ENCODE data around the gene SCO2.

The SCO2 gene, protein sequence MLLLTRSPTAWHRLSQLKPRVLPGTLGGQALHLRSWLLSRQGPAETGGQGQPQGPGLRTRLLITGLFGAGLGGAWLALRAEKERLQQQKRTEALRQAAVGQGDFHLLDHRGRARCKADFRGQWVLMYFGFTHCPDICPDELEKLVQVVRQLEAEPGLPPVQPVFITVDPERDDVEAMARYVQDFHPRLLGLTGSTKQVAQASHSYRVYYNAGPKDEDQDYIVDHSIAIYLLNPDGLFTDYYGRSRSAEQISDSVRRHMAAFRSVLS

DNA sequence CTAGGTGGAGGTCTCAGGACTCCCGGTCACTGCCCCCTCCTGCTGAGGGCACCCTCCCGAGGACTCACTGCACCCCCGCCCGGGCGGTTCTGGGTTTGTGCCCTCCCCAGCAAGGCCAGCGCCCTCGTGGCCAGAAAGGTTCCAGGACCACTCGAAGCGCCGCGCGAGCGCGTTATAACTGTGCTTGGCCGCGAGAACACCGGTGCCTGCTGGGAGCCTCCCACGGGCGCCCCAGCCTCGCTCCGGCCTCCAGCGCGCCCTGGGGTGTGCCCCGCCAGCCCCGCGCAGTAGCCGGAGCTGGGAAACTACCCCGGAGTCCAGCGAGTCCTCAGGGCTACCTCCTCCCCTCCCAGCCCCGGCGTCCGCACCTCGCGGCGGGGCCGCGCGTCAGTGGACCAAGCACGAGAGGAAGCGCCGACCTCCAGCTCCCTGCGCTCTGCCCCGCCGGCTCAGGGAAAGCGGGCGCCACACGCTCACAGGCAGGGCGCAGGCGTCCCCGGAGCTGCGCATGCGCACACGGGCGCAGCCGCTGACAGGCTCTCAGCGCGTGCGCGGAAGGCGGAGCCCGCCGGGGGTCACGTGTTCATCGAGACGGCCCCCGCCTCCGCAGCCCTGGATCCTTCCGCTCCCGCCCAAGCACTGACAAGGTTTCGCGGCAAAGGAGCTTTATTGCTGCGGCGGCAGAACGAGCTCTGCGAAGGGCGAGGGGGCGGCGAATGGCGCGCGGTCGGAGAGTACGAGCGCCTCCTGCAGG, at the start of gene SCO2:
Gene SCO2 (minus strand): TSS at position 495 of the 754 bp plus-strand sequence. CDS start 1,187 bp downstream, outside the sequence.
- DNase-seq = peak; percentile 88 to 89

DNA sequence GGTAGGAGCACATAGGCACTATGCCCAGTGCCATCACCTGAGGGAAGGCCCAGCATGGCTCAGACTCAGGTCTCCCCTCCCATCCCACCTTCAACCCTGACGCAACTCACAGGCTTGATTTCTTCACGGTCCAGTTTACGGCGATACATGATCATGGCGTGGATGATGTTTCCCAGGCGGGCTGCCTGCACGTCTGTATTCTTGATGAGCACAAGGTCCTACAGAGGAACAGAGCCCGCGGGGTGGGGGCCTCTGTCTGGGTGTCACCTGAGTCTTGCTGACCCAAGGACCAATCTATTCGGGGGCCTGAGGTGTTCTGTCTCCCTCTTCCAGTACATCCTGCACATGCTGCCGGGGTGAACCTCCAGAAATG, 49.0 kb upstream of the SCO2 start:
- no peak for DNase-seq

DNA sequence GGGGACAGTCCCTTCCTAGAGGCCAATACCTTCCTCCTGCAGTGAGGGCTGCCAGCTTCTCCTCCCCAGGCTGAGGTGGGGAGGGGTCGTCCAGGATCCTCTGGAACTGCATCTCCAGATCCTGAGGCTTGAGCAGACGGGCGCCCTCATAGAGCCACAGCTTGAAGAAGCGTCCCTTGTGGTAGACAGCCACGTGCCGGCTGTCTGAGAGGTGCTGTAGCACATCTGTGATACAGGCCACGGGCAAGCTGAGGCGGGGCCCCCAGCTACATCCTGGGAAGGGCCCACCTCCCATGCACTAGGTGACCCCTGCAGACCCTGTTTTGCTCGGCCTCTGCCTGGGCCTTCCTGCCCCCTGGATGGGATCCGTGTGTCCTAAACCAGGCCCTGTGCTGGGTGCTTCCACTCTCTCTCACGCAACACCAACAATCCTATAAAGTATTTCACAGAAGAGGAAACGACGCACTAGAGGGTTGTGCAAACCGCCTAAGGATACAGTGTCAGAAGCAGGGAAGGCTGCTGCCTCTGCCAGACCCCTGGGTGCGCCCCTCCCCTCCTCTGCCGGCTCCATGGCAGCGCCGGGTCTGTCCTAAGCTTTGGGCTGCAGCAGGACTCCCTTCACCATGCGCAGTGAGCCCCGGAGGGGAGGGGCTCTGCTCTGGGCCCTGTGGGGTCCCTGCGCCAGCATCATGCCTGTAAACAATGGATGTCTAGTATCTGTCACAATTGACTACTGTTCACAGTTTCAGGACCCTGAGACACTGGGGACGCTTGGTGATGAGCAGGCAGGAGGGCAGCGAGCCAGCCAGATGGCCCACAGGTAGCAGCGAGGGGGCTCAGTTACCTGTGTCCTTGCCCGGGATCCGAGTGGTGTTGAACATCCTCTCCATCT, 48.3 kb upstream of the SCO2 start:
- DNase-seq = no peak

DNA sequence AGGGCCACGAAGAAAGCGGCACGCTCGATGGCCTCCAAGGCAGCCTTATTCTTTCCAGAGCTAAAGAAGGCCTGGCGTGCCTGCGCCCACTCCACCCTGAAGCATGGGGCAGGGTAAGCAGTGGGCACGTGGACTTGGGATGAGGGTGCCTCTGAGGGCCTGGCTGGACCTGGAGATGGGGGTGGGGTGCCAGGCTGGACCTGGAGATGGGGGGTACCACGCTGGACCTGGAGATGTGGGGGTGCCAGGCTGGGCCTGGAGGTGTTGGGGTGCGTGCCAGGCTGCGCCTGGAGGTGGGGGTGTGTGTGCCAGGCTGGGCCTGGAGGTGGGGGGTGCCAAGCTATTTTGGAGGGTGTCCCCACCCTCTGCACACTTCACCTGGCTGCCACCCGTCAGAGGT, 47.6 kb upstream of the SCO2 start:
- DNase-seq = no peak

DNA sequence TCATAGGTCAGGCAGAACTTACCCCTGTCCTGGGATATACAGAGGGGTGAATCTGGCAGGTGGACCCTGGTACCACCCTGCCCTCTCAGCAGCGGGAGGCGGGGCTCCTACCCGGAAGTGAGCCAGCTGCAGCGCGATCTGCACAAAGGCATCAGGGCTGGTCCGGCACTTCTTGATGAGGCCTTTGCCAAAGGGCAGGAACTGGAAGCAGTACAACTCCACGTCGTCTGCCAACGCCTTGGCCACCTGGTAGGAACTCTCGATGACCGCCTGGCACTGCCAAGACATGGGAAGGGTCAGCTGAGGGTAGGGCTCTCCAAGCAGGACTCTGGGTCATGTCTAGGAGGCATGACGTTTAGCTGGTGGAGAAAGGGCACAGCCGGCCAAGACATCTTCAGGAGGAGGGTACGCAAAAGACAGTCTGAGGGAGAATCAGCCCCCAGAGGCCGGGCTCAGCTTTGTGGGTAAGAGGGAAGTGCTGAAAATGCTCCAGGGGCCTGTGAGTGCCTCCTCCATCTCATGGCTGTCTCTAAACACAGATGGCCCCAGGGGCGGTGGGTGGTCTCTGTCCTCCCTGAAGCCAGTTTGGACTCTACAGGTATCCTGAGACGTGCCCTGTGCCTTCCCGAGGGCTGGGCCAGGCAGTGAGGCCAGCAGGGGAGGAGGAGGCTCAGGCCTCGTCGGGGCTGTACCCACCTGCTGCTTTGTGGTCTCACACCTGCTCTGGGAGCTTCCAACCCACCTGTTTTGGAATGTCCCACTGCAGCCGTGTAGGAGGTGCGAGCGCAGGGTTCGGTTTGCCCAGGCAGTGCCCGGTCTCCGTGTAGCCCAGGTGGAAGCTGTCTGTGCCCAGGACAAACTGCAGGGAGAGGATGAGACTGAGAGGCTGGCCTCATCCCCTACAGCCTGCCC, 46.1 kb upstream of the SCO2 start:
- DNase-seq = no peak

DNA sequence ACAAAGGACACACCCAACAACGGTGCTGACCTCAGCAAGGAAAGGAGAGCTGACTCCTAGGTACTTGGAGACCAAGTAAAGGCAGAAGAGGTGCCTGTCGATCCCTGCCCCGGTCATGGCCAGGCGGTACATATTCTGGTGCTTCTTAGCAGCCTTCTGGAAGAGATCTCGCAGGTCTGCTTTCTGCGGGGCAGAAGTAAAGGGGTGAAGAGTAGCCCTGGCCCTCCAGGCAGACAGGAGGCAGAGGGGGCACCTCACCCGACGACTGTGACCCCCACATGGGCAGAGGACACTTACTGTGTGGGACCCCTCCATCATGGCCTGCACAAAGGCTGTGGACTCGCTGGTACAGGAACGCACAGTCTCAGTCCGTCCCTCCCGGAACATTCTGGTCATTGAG, 45.5 kb upstream of the SCO2 start:
- no peak for DNase-seq

DNA sequence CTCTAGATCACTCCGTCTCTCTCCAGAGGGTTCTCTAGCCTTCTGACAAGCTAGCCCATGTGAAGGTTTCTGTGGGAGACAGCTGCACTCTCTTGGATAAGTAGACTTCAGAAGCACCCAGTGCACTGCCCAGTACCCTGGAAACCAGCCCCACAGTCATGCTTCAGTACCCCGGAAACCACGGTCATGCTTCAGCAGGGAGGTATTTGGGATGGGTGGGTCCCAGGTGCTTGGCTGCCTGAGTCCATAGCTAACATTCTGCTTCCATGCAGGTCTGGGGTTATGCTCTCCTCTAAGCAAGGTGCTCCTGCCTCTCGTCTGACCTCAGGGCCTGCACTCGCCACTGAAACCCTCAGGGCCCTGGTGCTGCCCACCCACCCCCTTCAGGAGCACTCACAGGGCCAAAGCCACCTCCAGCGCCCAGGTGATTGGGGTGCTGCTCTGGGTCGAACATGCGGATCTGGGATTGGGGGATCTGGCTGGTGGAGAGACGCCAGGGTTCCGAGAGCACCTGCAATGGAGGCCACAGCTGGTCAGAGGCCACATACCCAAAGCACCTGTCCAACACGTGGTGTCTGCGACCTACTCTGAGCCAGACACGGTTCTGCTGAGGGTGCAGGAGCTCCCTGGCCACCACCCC, 44.6 kb upstream of the SCO2 start:
- no peak for DNase-seq

DNA sequence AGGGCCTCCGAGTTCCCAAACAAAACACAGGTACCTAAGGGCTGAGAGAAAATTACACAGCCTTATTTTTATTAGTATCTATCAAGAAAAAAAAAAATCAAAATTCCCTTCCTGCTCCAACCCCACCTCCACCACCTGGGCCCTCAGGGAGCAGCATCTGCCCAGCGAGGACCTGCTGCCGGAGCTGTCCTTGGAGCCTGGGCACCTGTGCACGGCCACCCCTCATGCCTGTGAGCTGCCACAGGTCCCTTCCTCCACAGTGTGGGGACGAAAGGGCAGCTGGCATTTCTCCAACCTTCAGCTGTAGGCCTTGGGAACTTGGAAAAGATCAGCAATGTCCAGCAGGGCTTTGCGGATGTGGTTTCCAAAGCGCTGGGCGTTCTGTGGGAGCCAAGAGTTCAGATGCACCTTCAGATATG, 43.7 kb upstream of the SCO2 start:
- DNase-seq = no peak

DNA sequence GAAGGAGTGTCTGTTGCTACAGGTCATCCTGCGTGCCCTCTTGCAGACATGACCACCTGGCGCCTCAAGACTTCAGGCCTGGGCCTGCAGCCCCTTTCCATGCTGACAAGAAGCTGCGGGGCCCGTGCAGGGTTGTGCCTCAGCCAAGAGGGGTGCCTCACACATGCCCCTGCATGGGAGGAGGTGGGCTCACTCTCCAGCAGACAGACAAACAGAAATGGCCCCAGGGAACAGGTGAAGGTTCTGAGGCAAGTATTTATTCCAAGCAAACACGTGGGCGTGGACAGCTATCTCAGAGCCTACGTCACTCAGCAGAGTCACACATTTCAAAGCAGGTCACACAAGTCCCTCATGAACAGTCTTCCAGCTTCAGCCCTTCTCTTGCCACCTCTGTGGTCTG, 43.2 kb upstream of the SCO2 start:
- DNase-seq = no peak

DNA sequence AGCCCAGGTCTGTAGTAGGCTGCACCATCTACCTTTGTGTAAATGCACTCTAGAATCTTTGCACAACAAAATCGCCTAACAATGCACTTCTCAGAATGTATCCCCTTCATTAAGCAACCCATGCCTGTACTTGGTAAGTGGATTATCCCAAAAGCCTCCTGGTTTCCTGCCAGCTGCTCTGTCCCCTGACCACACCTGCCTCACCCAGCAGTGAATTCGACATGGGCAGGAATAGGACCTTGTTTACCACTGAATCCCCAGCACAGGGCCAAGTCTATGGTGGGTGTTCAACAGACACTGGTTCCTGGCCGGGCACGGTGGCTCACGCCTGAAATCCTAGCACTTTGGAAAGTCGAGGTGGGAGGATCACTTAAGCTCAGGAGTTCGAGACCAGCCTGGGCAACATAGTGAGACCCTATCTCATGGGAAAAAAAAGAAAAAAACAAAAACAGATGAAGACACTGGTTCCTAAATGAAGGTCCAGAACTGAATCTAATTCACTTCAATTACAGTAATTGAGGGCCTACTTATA, 42.4 kb upstream of the SCO2 start:
- no peak for DNase-seq

DNA sequence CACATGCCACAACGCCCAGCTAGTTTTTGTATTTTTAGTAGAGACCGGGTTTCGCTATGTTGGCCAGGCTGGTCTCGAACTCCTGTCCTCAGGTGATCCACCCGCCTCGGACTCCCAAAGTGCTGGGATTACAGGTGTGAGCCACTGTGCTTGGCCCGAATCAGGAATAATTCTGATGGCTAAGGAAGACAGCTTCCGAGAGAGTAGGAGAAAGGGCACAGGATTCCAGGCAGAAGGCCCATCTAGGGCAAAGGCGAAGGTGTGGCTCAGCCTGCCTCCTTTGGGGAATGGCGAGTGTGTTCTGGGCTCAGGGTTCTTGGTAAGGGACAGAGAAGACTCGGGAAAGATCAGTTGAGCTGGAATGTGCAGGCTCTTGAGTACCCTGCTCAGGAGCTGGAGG, 38.9 kb upstream of the SCO2 start:
- DNase-seq = no peak

DNA sequence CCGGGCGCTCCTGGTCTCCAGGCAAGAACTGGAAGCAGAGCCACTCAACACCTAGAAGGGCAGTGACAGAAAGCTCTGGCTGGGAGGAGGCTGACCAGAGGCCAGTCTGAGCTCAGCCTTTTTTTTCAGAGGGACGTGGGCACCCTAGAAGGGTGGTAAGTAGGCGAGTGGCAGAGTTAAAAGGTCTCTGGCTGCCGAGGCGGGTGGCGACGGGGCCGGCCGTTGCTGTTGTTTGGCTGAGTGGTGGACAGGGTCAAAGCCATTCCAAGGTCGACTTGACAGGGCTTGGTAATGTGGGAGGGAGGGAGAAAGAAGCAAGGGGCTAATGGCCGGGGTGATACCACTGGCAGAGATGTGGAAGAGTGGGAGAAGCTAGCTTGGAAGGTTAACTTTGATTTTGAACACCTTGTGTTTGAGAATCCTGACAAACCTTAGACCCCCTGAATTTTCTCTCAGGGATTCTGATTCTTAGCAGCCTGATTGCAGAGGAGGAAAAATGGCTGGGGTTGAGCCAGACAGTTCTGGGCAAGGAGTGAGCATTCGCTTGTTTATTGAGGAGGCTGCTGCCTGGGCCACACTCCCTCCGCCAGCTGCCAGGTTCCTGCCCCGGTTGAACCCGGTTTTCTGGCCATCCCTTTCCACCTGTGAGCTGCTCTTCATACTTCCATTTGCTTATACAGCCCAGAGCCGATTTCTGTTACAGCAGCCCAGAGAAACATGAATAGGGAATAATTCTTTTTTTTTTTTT, 38.2 kb upstream of the SCO2 start:
- DNase-seq = no peak

DNA sequence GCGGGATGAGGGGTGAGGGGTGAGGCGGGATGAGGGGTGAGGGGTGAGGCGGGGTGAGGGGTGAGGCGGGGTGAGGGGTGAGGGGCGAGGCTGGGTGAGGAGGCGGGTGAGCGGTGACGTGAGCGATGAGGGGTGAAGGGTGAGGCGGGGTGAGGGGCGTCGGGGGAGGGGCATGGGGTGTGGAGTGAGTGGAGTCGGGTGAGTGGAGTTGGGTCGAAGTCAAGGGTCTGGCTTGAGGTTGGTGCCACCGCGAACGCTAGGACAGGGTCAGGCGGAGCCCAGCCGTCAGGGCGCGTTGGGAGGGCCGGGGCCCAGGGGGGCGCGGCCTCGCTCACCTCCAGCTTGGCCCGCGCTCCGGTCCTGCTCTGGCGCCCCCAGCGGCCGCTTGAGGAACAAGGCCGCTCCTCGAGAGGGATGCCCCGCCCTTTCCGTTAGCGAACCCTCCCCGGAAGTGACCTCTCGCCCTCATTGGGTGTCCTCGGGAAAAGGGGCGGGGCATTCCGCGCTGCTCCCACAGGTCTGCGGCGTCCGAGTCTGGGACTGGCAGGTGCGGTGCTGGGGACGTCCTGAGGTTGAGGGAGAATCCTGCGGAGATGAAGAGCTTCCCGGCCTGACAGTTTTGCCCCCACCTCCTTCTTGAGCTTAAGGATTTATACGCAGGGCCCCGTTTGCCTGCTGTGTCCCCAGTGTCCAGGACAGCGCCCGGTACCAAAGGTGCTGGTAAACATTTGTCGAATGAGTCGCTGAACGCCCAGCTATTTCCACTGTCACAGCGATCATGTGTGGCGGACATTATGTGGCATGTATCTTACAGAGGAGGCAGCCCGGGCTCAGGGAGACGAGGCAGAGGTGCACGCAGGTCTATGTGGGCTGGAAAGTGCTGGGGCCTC, 37.4 kb upstream of the SCO2 start, which contains the start of gene SYCE3:
Gene SYCE3 (minus strand): TSS at position 397 of the 890 bp plus-strand sequence. CDS start 6,514 bp downstream, outside the sequence.
- DNase-seq = peak; percentile 91 to 94

DNA sequence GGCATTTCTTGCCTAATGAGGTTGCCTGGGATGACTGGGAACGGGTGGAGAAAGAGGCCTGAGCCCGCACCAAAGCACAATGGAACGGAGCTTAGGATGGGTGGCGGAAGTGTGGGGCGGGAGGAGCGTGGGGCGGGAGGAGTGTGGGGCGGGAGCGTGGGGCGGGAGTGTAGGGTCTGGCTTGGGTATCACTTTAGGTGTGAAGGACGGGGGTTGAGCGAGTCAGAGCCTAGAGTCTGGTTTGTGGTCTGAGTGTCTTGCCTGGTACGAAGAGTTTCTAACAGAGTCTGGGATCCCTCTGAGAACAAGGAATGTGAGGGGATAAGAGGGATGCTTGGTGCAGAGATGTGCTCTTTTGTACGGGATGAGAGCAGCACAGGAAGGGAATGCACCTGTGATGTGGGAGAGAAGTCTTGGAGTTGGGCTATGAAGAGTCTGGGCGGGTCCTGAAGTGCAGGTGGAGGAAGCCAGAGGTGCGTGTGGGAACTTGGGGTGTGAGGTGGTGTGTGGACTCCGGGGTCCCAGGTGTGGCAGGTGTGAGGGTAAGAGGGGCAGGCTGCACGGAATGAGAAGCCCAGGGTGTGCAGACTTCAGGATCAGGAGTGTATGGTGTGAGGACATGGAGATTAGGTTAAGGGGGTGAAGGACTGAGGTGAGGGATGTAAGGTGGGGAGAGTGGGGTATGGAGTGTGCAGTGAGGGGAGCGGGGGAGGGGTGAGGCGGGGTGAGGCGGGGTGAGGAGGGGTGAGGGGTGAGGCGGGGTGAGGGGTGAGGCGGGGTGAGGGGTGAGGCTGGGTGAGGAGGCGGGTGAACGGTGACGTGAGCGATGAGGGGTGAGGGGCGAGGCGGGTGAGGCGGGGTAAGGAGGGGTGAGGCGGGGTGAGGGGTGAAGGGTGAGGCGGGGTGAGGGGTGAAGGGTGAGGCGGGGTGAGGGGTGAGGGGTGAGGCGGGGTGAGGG, 36.3 kb upstream of the SCO2 start:
- DNase-seq = no peak

DNA sequence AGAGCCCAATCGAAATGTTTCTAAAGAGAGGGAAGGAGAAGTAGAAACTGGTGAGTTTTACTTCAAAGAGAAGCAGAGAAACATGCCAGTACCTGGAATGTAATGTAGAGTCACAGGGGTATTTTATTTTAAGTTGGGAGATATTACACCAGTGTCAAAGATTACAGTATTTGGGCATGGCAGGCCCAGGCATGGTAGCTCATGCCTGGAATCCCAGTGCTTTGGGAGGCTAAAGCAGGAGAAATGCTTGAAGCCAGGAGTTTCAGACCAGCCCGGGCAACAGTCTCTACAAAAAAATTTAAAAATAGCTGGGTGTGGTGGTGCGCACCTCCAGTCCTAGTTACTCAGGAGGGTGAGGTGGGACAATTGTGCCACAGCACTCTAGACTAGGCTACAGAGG, 34.6 kb upstream of the SCO2 start:
- DNase-seq = no peak

DNA sequence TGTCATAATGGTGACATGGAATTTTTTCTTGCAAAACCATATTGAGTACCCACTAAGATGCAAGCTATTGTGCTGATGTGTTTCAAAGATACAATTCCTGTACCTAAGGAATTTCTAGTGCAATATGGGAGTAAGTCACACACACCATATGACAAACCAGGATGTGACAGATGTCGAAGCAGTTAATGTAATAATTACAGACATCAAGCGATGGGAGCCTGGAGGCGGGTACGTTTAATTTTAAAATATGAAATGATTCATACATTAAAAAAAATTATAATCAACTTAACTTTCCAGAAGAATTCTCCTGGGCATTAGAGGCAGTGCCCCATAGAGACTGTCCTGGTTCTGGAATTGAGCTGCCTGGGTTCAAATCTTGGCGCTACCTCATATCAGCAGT, 31.3 kb upstream of the SCO2 start:
- no peak for DNase-seq

DNA sequence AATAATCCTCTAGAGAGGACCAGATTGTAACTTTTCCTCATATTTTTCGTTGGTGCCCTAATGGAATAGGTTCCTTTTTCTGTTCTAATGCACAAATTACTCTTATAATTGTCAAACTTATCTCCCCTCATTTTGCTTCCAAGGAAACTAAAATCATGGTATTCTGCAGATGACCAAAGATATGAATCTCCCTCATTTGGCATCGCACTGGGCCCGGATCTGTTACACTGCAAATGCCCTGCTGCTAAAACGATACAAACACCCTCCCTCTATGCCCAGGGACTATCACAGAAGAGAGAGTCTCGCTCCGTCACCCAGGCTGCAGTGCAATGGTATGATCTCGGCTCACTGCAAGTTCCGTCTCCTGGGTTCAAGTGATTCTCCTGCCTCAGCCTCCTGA, 27.9 kb upstream of the SCO2 start:
- DNase-seq = no peak

DNA sequence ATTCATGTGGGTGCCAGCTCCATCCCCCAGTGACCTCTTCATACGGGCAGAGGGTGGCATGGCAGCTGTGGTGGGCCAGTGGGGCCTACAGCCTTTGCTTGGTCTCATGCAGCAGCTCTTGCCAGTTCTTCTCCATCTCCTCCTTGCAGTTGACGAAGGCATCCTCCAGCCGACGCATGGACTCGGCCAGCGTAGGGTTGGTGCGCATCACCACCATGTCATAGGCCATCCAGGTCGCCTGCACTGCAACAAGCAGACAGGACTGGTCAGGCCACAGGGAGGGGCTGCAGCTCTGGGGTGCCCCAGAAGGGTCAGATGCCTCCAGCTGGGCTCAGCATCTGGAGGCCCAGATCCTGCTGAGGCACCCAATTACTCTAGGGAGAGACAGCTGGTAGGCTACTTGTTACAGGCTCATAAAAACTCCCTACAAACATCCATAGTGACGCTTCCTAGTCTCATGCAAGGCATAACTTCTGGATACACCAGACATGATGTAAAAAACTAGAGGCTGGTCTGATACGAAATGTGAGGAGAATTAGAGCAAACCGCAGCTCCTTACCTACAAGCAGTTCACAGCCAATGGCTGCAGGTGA, 25.9 kb upstream of the SCO2 start:
- DNase-seq = no peak
